ENCODE measurements around the gene AGBL1. TPM values are rescaled to one million over a fixed set of nuclear protein-coding genes. Genes with fewer than 3 reads are reported as not detected.

The AGBL1 gene
- total RNA-seq, 1 donor from 2014 or later: 5.5 TPM

GRCh38 chr15:86493884-86494283, 414.2 kb downstream of the AGBL1 start:
- H2AFZ ChIP-seq (replicated peaks): no peak overlapping the region
- peaks cover 2% of the 10 kb centered on the region for H3K9me3 Mint-ChIP-seq
- no peaks in the 10 kb centered on the region for H4K20me1 ChIP-seq (ENCODE audit: low read depth)
- no peak overlapping the region for H3K4me3 Mint-ChIP-seq
- no peak overlapping the region for H3K9ac ChIP-seq
- H3K9me3 ChIP-seq (ENCODE audit: low read depth): no peaks in the 10 kb centered on the region
- no peak for TF ChIP-seq EZH2phosphoT487 (IDR thresholded peaks at IDR 0.05)
- H3K4me1 Mint-ChIP-seq: no peaks in the 10 kb centered on the region
- H3F3A ChIP-seq (ENCODE audit: low read depth): no peaks in the 10 kb centered on the region
- no peaks in the 10 kb centered on the region for H3K36me3 Mint-ChIP-seq
- H3K4me2 ChIP-seq: no peak overlapping the region
- no peak overlapping the region for H3K27ac Mint-ChIP-seq
- no peak overlapping the region for H3K27ac ChIP-seq
- no peaks in the 10 kb centered on the region for H3K36me3 ChIP-seq
- H3K79me2 ChIP-seq (ENCODE audit: low read depth): no peaks in the 10 kb centered on the region
- H3K27me3 ChIP-seq: no peaks in the 10 kb centered on the region
- H3K4me1 ChIP-seq: no peaks in the 10 kb centered on the region
- H3K27me3 Mint-ChIP-seq (ENCODE audit: insufficient read depth, low read depth): peaks cover 3% of the 10 kb centered on the region
- H3K4me3 ChIP-seq: no peak overlapping the region
- DNase-seq (ENCODE audit: low spot score): no peak

DNA sequence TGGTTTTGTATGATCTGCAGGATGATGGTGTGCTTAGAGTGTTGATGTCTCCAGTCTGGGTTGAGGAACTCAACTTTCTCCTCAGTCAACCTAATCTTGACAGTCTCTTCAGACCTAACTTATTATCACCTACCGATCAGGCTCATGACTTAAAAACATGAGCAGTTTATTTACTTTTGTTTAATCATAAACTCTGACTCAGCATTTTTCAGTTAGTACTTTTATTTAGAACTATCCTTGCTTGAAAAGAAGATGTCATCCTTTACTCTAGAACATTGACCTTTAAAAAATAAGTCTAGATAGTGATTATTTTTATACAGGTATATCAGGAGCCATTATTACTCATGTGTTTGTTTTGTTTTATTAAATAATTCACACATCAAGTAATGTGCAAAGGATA, 414.8 kb downstream of the AGBL1 start:
- Mint-ChIP-seq H3K4me3 (no peak overlapping the region), H3K36me3 (no peaks in the 10 kb centered on the region), H3K4me1 (no peaks in the 10 kb centered on the region), H3K27ac (no peak overlapping the region), H3K27me3 (ENCODE audit: insufficient read depth, low read depth) (peaks cover 3% of the 10 kb centered on the region), H3K9me3 (peaks cover 2% of the 10 kb centered on the region)
- Histone ChIP-seq H2AFZ (replicated peaks) (no peak overlapping the region), H4K20me1 (ENCODE audit: low read depth) (no peaks in the 10 kb centered on the region), H3K4me3 (no peak overlapping the region), H3K4me2 (no peak overlapping the region), H3K27ac (no peak overlapping the region), H3K4me1 (no peaks in the 10 kb centered on the region), H3F3A (ENCODE audit: low read depth) (no peaks in the 10 kb centered on the region), H3K79me2 (ENCODE audit: low read depth) (no peaks in the 10 kb centered on the region), H3K9ac (no peak overlapping the region), H3K27me3 (no peaks in the 10 kb centered on the region), H3K9me3 (ENCODE audit: low read depth) (no peaks in the 10 kb centered on the region), H3K36me3 (no peaks in the 10 kb centered on the region)
- no peak for DNase-seq (ENCODE audit: low spot score)
- no peak for TF ChIP-seq EZH2phosphoT487 (IDR thresholded peaks at IDR 0.05)
- TF ChIP-seq, protein P1, sequence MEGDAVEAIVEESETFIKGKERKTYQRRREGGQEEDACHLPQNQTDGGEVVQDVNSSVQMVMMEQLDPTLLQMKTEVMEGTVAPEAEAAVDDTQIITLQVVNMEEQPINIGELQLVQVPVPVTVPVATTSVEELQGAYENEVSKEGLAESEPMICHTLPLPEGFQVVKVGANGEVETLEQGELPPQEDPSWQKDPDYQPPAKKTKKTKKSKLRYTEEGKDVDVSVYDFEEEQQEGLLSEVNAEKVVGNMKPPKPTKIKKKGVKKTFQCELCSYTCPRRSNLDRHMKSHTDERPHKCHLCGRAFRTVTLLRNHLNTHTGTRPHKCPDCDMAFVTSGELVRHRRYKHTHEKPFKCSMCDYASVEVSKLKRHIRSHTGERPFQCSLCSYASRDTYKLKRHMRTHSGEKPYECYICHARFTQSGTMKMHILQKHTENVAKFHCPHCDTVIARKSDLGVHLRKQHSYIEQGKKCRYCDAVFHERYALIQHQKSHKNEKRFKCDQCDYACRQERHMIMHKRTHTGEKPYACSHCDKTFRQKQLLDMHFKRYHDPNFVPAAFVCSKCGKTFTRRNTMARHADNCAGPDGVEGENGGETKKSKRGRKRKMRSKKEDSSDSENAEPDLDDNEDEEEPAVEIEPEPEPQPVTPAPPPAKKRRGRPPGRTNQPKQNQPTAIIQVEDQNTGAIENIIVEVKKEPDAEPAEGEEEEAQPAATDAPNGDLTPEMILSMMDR (IDR thresholded peaks at IDR 0.05): no peak
- no peak for TF ChIP-seq EZH2 (IDR thresholded peaks at IDR 0.05)

DNA sequence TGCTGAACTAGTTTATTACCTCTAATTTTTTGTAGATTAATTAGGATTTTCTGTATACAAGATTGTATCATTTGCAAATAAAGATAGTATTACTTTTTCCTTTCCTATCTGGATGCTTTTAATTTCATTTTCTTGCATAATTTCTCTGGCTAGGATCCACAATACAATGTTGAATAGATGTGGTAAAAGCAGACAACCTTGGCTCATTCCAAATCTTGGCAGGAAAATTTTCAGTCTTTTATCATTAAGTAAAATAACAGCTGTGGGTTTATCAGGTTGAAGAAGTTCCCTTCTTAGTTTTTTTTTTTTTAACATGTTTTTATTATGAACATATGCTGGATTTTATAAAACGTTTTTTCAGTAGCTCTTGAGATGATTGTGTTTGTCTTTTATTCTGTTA, 422.6 kb downstream of the AGBL1 start:
- no peak overlapping the region for H3K27ac Mint-ChIP-seq
- no peaks in the 10 kb centered on the region for H3K79me2 ChIP-seq (ENCODE audit: low read depth)
- peaks cover 3% of the 10 kb centered on the region for H3K27me3 Mint-ChIP-seq (ENCODE audit: insufficient read depth, low read depth)
- no peak overlapping the region for H3K4me3 ChIP-seq
- H3K27ac ChIP-seq: no peak overlapping the region
- H2AFZ ChIP-seq (replicated peaks): no peak overlapping the region
- no peak overlapping the region for H3K4me2 ChIP-seq
- TF ChIP-seq EZH2 (IDR thresholded peaks at IDR 0.05) (no peak), EZH2phosphoT487 (IDR thresholded peaks at IDR 0.05) (no peak)
- TF ChIP-seq, protein P1 (IDR thresholded peaks at IDR 0.05): no peak
- H3K4me3 Mint-ChIP-seq: no peak overlapping the region
- H3K4me1 ChIP-seq: no peaks in the 10 kb centered on the region
- no peaks in the 10 kb centered on the region for H3K4me1 Mint-ChIP-seq
- H3K36me3 Mint-ChIP-seq: no peaks in the 10 kb centered on the region
- no peak for DNase-seq (ENCODE audit: low spot score)
- no peaks in the 10 kb centered on the region for H3K36me3 ChIP-seq
- no peaks in the 10 kb centered on the region for H3K9me3 ChIP-seq (ENCODE audit: low read depth)
- H3K9ac ChIP-seq: no peak overlapping the region
- no peaks in the 10 kb centered on the region for H3F3A ChIP-seq (ENCODE audit: low read depth)
- no peaks in the 10 kb centered on the region for H3K27me3 ChIP-seq
- no peaks in the 10 kb centered on the region for H4K20me1 ChIP-seq (ENCODE audit: low read depth)
- no peaks in the 10 kb centered on the region for H3K9me3 Mint-ChIP-seq

DNA sequence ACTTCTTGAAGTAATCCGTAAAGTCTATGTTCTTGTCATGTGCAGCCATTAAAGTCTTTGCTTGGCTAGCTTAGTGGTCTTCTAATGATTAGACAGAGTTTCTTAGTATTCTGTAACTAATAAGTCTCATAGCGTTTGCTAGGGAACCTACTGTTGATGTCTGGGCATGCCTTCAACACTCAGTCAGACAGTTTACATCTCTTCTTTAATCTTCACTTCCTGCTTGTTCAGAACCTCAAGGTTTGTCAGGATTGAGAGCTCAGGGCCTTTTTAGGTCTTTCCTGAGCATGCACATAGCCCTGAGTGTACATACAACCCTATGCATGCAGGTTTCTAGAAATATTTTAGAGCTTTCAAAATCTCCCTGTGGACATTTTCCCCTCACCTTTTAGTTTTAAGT, 426.3 kb downstream of the AGBL1 start:
- no peaks in the 10 kb centered on the region for H3K9me3 ChIP-seq (ENCODE audit: low read depth)
- H3K4me3 Mint-ChIP-seq: no peak overlapping the region
- DNase-seq (ENCODE audit: low spot score): no peak
- H3K79me2 ChIP-seq (ENCODE audit: low read depth): no peaks in the 10 kb centered on the region
- H3K4me3 ChIP-seq: no peak overlapping the region
- no peak overlapping the region for H3K27ac ChIP-seq
- no peaks in the 10 kb centered on the region for H3K4me1 Mint-ChIP-seq
- H4K20me1 ChIP-seq (ENCODE audit: low read depth): no peaks in the 10 kb centered on the region
- peaks cover 3% of the 10 kb centered on the region for H3K27me3 Mint-ChIP-seq (ENCODE audit: insufficient read depth, low read depth)
- no peaks in the 10 kb centered on the region for H3K27me3 ChIP-seq
- H3K27ac Mint-ChIP-seq: no peak overlapping the region
- peak overlapping the region; percentile 23 for H2AFZ ChIP-seq (replicated peaks)
- no peak for TF ChIP-seq EZH2 (IDR thresholded peaks at IDR 0.05)
- no peak for TF ChIP-seq EZH2phosphoT487 (IDR thresholded peaks at IDR 0.05)
- TF ChIP-seq, protein P1 (IDR thresholded peaks at IDR 0.05): no peak
- no peaks in the 10 kb centered on the region for H3K36me3 Mint-ChIP-seq
- no peaks in the 10 kb centered on the region for H3K9me3 Mint-ChIP-seq
- no peaks in the 10 kb centered on the region for H3F3A ChIP-seq (ENCODE audit: low read depth)
- no peaks in the 10 kb centered on the region for H3K36me3 ChIP-seq
- H3K4me2 ChIP-seq: no peak overlapping the region
- H3K4me1 ChIP-seq: no peaks in the 10 kb centered on the region
- no peak overlapping the region for H3K9ac ChIP-seq

Data from neural progenitor cell (in vitro differentiated cells).